GM18502 (cell line): ENCODE data around the gene ATP10A.
"Not testable (repeated sequence)": the region's sequence is repeated elsewhere in the genome, so short reads cannot be mapped to it uniquely, and the experiment has no call there.

Experiments used
- ATAC-seq: cut with Tn5 transposase; IDR thresholded peaks from one replicate; pipeline ENCODE4 v1.9.1; 2021; ENCODE audit warnings: mild to moderate bottlenecking; ENCODE audit not compliant: unreplicated experiment, poor library complexity

ATP10A gene

DNA sequence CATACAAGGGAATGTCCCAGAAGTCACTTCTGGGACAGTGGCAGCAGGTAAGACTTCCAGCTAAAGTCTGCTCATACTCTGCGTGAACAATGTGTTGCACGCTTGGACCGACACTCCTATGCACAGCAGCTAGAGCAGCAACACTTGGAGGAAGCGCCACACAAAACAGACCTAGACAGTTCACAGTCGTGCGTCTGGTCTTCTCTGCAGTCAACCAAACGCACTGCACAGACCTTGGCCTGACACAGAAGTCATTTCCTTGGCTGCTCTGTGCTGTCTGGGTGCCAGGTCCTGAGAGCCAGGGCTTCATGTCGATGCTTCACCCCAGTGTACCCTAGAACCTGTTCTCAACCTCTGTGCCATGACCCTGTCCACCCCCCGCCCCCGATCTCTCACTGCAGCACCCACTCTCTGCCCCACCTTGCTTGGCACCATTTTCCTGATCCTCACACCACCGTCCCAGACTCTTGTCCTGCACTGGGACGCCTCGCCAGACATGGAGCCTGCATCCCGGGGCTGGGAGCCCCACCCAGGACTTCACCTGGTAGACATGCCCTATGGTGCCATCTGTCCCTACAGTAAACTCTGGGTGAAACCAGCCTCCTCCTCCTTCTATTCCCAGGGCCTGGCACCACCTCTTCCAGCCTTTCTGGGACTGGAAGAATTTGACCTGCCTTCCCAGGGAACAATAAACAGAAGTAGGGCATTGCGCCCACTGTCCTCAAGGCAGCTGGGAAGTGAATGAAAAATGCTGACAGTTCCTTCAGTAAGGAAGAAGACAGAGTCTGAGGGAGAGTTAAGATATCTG, 3.1 kb downstream of the ATP10A start:
- no peak for ATAC-seq

DNA sequence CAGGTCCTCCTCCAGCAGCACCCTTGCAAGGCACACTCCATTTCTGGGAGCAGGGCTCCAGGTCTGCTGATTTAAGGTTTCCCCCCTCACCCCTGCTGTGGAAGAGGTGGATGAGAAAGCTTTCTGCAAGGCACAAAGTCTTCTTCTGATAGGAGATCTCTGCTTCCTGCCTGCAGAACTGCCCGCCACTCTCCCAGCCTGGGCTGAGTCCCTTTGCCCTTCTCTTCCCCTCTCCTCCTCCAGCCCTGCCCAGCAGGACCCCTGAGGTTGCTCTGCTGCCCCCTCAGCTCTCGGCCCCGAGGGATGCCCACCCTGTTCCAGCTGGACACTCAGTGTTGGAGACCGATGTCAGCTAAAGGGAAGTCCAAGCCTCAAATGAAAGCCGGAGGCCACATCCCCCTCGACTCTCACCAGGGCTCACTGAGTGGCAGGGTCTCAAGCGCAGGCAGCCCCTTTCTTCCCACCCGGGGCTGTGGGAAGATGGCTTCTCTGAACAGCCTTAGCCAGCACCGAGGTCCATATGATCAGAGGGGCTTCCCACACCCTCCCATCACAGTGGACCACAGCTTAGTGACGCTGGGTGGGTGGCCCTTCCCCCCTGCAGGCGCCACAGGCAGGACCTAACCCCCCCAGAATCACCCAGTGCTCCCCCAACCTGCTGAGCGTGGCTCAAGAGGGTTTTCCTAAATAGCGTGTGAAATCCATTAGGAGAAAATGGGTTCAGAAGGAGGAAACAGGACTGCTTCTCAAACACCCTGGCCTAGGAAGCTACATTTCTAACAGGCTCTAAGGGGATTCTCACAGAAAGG, 4.0 kb downstream of the ATP10A start:
- no peak for ATAC-seq

DNA sequence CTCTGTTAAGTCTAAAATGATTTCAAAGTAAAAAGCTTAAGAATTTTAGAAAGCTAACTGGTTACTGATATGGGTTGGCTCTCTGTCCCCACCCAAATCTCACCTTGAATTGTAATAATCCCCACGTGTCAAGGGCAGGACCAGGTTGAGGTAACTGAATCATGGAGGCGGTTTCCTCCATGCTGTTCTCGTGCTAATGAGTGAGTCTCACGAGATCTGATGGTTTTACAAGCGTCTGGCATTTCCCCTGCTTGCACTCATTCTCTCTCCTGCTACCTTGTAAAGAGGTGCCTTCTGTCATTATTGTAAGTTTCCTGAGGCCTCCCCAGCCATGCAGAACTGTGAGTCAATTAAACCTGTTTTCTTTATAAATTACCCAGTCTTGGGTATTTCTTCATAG, 7.1 kb downstream of the ATP10A start:
- ATAC-seq: not testable (repeated sequence)

DNA sequence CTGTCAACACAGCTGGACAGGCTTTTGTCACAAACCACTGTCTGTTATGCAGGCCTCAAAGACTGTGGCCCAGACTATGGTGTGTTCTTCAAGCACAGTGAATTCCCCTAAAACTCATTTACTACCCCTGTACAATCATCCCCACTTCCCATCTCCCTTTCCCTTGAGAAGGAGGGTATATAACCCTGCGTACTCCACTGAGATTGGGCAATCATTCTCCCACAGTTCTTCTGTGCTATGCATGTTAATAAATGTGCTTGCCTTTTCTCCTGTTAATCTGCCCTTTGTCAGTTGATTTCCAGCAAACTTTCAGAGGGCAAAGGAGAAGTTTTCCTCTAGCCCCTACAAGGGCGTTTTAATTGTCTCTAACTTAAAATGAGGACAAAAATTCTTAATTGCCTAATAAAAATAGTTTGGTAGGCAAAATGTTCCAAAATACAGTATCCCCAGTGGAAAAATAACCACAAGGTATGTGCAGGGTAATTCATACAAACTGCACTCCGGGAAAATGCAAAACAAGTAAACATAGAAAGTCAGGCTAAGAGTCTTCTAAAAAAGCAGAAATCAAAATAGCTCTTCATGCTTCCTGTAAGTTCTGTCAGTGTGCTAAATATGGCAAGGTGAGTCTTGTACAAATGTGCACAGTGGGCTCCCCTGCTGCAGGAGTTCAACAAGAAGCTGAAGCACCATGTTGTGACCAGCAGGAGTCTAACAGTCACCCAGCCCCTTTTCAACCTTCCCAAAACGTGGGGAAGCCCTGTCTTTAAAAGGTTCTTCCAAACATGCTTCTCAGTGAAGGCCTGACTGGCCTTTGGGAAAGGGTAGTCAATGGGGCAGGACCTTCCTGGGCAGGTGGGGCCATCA, 10.2 kb downstream of the ATP10A start:
- ATAC-seq: no peak

DNA sequence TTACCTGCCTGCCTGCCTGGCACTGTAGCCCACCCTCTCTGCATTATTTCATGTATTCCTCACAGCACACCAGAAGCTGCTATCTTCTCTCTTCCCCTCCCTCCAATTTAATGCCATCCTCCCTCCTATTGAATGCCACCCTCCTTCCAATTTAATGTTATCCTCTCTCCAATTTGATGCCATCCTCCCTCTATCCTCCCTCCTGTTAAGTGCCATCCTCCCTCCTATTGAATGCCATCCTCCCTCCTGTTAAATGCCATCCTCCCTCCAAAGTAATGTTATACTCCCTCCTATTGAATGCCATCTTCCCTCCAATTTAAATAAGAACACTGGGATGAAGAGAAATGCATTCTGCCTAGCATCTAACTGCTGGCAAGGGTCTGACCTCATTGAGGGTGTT, 11.1 kb downstream of the ATP10A start:
- no peak for ATAC-seq

DNA sequence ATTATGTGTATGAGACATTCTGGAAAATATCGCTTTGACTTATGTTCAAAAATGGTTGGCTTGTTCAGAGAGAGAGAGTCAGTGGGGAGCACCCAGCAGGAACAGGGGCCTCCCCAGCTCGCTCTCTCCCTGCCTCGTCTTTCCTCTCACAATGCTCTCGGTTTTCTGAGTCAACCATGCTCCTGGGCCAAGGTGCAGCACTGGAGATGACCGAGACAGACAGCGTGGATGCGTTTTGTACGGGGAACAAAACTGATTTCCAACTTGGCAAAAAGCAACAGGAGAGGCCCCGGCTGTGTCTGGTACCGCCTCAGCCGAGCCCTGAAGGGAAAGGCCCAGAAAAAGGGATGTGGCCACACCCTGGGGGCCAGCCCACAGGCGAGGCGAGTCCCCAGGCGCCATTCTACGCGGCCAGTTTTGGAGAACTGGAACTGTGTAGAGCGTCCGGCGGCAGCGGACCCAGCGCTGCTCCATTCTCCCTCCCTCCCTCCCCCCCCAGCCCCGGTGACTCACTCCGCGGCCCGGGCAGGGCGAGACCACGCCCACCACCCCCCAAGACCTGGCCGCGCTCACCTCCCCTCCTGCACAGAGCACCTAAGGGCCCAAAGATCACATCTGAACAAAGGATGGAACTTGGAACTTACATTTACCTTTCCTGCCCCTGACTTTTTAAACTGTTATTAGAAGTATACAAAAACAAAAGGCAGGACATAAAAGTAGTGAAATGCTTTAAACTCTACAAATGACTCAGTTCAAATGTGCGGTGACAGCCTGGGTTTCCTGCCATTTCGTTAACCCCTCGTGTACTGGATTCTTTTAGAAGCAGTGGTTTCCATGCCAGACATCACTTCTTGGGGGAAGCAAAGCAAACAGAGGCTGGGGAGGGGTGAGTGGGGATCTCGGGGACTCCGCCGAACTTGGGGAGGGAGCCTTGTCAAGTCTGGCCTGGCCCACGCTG, 12.7 kb downstream of the ATP10A start:
- ATAC-seq: peak; percentile 83

DNA sequence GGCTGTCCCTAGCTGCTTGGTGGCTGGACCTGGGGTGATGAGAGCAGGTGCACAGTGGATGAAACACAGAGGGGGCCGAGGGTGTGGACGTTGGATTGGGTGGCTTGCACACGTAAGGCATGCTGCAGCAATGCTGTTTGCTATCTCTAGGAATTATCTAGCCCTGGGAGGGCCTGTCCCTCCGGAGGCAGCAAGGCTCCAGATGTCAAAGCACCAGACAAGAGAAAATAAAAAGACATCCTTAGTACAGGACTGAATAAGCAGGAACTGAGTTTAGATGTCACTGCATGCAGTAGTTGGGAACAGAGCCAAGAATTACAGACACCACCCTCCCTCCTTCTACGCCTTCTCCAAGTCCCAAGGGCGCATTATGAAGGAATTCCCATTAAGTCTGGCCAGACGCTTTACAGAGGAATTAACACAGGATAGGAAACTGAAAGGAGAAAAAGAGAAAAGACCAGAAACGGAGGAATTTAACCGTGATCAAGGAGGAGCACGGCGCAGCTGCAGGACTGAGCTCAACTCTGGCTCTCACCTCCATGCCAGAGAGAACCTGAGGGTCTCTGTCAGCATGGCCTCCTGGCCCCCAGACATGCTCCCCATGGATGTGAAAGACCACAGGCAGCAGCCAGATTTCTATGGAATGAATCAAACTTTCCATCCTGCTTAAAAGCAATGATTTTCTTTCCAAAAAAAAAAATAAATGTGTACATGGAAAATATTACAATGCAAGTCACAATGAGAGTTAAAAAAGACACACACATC, 13.8 kb downstream of the ATP10A start:
- ATAC-seq: no peak

DNA sequence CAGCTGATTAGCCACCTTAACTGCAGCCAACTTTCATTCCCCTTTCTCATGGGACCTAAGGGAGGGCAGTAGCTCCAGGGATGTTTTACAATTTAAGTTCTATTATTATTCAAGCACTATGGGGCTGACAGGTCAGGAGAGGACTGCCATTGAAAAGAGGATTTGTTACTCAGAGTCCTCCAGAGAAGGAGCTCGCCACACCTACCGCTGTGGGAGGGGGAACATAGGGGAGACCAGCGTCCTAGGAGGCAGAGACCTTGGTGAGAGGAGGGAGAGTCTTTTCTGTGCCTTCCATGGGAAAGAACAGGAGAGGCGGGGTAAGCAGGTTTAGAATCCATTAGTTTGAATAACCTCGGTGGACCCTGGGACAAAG, 14.4 kb downstream of the ATP10A start:
- ATAC-seq: no peak

DNA sequence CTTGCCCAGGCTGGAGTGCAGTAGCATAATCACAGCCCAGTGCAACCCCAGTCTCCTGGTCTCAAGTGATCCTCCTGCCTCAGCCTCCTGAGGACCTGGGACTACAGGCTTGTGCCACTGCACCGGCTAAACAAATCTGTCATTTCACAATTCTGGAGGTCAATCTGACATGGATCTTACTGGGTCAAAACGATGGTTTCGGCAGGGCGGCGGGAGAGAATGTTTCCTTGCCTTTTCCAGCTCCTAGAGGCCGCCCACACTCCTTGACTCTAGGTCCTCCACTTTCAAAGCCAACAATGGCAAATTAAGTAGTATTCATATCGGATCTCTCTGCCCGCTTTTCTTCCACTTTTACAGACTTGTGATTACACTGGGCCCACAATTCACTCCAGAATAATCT, 14.8 kb downstream of the ATP10A start:
- ATAC-seq: no peak

DNA sequence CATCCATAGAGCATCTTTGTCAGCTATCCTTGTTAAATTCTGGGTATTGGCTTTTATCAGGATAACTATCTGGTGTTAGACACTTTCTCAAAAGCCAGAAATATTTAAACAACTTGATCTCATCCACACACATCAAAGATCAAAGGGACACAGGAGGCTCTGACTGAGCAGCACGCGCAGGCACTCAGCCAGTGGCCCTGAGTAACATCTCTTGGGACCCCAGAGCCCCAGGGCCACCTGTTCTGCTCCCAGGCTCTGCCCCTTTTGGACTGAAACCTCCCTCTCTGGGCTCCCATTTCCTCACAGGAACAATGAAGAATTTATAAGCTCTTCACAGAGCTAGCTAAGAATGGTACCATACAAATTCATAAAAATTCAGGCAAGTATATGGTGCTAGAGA, 16.1 kb downstream of the ATP10A start:
- ATAC-seq: no peak

DNA sequence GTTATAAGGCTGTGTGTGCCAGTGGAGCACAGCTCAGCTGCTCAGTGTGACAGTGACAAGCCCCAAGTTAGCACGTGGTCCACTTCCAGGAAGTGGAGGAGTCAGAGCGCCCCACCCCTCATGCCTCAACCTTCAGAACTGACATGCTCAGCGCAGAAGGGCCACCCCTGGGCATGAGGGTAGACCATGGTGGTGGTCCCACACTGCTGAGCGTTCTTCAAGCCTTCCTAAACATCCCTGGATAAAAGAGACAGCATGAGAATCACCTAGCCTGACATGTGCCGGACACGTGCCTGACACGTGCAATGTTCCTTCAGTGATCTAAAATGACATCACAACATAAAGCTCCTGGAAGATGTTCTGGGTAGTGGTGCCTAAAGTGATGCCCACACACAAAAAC, 16.8 kb downstream of the ATP10A start:
- no peak for ATAC-seq

DNA sequence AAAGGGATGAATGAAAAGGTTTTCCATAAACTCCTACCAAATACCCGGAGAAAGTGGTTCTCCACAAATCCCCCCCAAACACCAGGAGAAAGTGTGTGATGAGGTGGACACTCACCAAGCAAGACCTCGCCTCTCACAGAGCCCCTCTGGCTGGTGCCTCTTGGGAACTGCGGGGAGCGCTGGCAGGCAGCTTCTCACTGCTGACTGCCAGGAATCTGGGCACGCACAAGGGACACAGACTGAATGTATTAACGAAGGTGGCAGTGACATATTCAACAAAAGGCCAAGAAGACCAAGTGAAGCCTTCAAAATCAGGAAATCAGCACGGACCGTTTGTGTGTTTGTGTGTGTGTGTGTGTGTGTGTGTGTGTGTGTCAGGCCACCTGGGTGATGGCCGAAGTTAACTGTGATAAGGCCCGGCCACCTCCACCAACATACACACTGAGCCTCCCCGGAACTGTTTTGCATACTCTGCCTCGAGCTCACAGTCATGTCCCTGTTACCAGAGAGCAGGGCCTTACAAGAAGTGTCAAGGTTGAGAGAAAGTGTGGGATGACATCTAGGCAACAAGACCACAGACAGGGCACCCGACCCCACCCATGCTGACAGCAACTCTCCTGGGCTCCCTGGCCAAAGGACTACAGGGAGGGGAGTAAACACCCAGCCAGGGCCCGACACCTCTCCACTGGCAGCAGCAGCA, 18.0 kb downstream of the ATP10A start:
- ATAC-seq: no peak

DNA sequence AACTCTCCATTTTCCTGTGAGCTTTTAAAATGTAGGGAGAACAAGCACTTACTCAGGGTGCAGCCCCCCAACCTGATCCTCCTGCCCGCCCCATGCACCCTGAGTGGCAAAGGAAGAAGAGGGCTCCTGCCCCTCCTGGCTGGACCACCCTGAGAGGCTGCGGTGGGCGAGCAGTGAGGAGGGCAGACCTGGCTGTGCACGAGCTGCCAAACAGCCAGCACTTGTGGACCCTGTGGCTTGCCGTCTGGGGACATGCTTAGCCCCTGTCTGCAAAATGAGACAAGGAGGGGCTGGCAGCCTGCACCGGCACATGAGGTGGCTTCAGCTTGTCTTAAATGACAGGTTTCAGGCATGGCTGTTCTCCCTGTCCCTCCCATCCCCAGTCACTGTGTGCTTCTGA, 18.6 kb downstream of the ATP10A start:
- no peak for ATAC-seq

DNA sequence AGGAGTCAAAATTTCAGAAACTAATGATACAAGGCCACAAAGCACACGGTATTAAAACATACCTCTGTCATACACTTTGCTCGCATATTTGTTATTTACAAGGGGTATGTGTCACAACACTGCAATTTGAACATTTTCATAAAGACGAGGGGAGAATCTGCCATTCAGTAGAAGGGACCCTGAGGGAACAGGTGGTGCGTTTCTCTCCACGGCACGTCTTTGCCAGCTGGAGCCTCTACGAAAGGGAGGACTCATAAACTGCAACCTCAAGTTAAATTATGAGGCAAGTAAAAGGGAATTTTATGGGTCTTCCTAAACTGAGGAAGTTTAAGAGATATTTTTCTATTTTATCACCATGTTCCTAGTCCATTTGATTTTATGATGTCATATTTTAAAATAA, 19.1 kb downstream of the ATP10A start:
- ATAC-seq: no peak

DNA sequence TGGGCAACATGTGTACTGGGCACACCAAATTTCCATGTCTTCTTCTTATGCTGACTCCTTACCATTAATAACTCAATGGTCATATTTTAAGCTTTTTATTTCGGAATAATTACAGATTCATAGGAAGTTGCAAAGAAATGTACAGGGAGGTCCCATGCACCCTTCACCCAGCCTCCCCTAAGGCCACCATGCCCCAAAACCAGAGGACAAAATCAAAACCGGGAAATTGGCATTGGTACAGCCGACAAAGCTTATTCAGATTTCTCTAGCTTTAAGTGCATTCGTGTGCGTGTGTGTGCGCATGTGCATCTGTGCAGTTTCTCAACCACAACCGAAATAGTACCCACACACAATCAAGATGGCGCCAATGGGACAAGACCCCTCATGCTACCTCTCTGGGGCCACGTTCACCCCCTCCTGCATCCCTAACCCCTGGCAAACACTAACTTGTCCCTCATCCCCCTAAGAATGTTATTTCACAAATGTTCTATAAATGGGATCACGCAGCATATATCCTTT, 23.4 kb downstream of the ATP10A start:
- ATAC-seq: no peak

DNA sequence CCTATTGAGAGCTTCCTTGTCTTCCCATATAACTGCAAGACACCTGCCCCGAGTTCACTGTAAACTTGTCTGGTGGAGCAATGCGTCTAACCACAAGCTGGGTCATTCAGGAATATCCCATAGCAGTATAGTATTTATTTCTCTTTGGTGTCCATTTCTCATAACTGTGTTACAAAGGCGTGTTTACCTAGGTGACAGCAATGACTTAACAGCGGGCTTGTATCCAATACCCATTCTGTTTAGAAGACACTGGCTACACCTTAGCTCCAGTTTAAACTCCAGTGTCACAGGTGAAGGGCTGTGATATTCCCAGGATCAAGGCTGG, 24.3 kb downstream of the ATP10A start:
- ATAC-seq: no peak

DNA sequence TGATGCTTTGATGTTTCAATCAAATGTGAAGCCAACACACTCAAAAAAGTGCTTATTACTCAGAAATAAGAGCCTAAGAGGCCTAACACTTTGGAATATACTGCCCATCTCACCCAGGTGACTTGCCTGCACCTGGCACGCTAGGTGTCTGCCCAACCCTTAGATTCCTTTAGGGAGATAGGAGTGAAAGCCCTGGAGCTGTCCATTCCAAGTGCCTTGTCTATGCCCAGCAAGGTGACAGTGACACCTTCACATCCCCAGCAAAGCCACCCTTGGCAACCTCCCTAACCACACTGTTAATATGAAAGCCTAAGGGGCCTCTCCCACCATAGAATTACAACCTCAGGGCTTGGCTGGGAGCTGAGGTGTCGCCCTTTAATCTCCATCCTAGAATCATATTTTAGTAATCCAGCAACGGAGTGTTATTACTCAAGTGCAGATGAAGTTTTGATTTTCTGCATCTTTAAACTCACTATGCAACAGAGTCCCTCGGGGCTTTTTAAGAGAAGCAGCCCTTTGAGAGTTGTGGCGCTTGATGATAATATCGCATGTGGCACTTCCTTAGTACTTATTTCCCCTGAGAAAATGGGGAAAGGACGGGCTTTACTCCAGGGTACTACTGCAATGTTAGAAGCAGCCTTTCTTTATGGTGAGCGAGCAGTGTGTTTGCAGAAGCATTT, 24.8 kb downstream of the ATP10A start:
- no peak for ATAC-seq

DNA sequence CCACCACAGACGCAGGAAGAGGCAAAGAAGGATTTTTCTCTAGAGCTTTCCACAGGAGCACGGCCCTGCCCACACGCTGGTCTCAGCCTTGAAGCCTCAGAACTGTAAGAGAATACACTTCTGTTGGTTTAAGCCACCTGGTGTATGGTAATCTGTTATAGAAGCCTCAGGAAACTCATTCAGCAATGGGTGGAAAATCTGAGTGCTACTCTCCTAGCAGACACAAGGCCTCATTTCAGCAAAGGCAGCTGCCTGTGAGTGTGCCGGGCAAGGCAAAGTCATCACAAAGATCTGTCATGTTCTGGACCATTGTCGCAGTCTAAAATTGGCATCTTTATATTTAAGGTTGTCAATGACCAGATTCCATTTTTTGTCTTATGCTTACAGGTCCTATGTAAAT, 31.0 kb downstream of the ATP10A start:
- no peak for ATAC-seq
